CD4-positive, alpha-beta T cell (primary cell): ENCODE data around the gene NTM. TPM values are rescaled to one million over a fixed set of nuclear protein-coding genes. Genes with fewer than 3 reads are reported as not detected.

Source experiments
- ATAC-seq: fragments of 200-7000 bp; cut with Tn5 transposase; one replicate; pipeline ENCODE4 v1.10.0; 2022; ENCODE audit warnings: mild to moderate bottlenecking; ENCODE audit not compliant: poor library complexity
- CTCF ChIA-PET: fragments of 350-600 bp; sonication (Branson Sonifier 250); formaldehyde crosslinking; loops from one replicate; lab custom pipeline; 2021; ENCODE audit warnings: antibody characterized with exemption, inconsistent platforms; lab: Charles Lee
- POLR2A ChIA-PET: fragments of 350-600 bp; sonication (Branson Sonifier 250); formaldehyde crosslinking; loops from one replicate; lab custom pipeline; 2021; ENCODE audit warnings: antibody characterized with exemption, inconsistent platforms; lab: Charles Lee
- DNase-seq, 14 experiments: peaks; one replicate each; pipeline ENCODE4 v3.0.0-alpha.2; 2013 to 2020; ENCODE audit warnings: mixed read lengths in 2 of 14
- H3K27ac ChIP-seq, 2 donors: one replicate each; pipeline versions ENCODE4 v1.5.1 to v1.7.0; 2013; ENCODE audit warnings: low read length in 2 of 2, low read depth in 1 of 2, mild to moderate bottlenecking in 1 of 2
- H3K27me3 ChIP-seq, 2 experiments: 1 replicate in 1 of 2; 2 replicates in 1 of 2; pipeline versions ENCODE4 v1.6.1 to v1.7.0; 2013; ENCODE audit warnings: low read length in 2 of 2, control low read depth in 1 of 2, mild to moderate bottlenecking in 1 of 2, moderate library complexity in 1 of 2; ENCODE audit not compliant: insufficient read depth in 2 of 2, control insufficient read depth in 1 of 2
- H3K36me3 ChIP-seq: one replicate; pipeline ENCODE4 v1.6.1; 2013; ENCODE audit warnings: low read length, control low read depth; ENCODE audit not compliant: insufficient read depth
- H3K4me1 ChIP-seq: one replicate; pipeline ENCODE4 v1.6.1; 2013; ENCODE audit warnings: low read length, control low read depth; ENCODE audit not compliant: insufficient read depth
- H3K4me3 ChIP-seq: one replicate; pipeline ENCODE4 v1.5.1; 2013; ENCODE audit warnings: mild to moderate bottlenecking, low read length, moderate library complexity
- H3K9me3 ChIP-seq, 2 experiments: 1 replicate in 1 of 2; 2 replicates in 1 of 2; pipeline versions ENCODE4 v1.6.1 to v1.7.0; 2013; ENCODE audit warnings: low read length in 2 of 2, mild to moderate bottlenecking in 2 of 2, control low read depth in 1 of 2, moderate library complexity in 1 of 2; ENCODE audit not compliant: control insufficient read depth in 1 of 2, insufficient read depth in 1 of 2
- H3K27ac Mint-ChIP-seq: one replicate; pipeline ENCODE4 v1.8.0; 2020; ENCODE audit warnings: mixed read lengths
- H3K27me3 Mint-ChIP-seq: one replicate; pipeline ENCODE4 v1.8.0; 2021; ENCODE audit warnings: mixed read lengths
- H3K36me3 Mint-ChIP-seq: one replicate; pipeline ENCODE4 v1.8.0; 2021; ENCODE audit warnings: low read depth, mixed read lengths
- H3K4me1 Mint-ChIP-seq: one replicate; pipeline ENCODE4 v1.8.0; 2021; ENCODE audit warnings: low read depth, mixed read lengths
- H3K4me3 Mint-ChIP-seq: one replicate; pipeline ENCODE4 v1.8.0; 2020; ENCODE audit warnings: mild to moderate bottlenecking, mixed read lengths
- H3K9me3 Mint-ChIP-seq: one replicate; pipeline ENCODE4 v1.8.0; 2020; ENCODE audit warnings: mixed read lengths
- CTCF ChIP-seq: fragments of 200-600 bp; IDR thresholded peaks from one replicate; pipeline ENCODE4 v1.8.0; 2022; ENCODE audit warnings: antibody characterized with exemption, mild to moderate bottlenecking
- intact Hi-C, 2 experiments: fragments of 100-400 bp; cut with DNase I in 1 of 2; cut with micrococcal nuclease in 1 of 2; formaldehyde crosslinking; loops; one replicate each; pipeline versions ENCODE4 v1.15.1 to v1.9.0; 2023 to 2025; cut with DNase I, micrococcal nuclease
- total RNA-seq, 174 experiments: library from RNA in 2 of 174; stranded (reverse) in 2 of 174; gene quantifications; one replicate each; pipeline ENCODE4 v1.2.3 and lab custom pipeline; 2021 to 2026

Gene NTM
- total RNA-seq, 2 experiments from 2014 or later = not detected

GRCh38 chr11:131572423-131572822 lies 202.0 kb downstream of the NTM start:
- no peak overlapping the region for H3K4me3 ChIP-seq
- H3K9me3 ChIP-seq = peaks cover 0 to 4% of the 10 kb centered on the region in 2 experiments
- ATAC-seq (no peak), DNase-seq (no peak)
- CTCF ChIA-PET = no interaction called here
- Mint-ChIP-seq H3K36me3 (no peaks in the 10 kb centered on the region), H3K27me3 (peaks cover 7% of the 10 kb centered on the region), H3K4me3 (no peak overlapping the region), H3K9me3 (no peaks in the 10 kb centered on the region), H3K27ac (no peak overlapping the region), H3K4me1 (no peaks in the 10 kb centered on the region)
- POLR2A ChIA-PET = no interaction called here
- intact Hi-C loops = no loop called here
- no peaks in the 10 kb centered on the region for H3K4me1 ChIP-seq
- H3K27me3 ChIP-seq = no peaks in the 10 kb centered on the region
- no peak overlapping the region for H3K27ac ChIP-seq
- no peak for TF ChIP-seq CTCF
- no peaks in the 10 kb centered on the region for H3K36me3 ChIP-seq

- Mint-ChIP-seq H3K4me3 (no peak overlapping the region), H3K9me3 (peaks cover 3% of the 10 kb centered on the region), H3K4me1 (no peaks in the 10 kb centered on the region), H3K27me3 (peaks cover 13% of the 10 kb centered on the region), H3K36me3 (no peaks in the 10 kb centered on the region), H3K27ac (no peak overlapping the region)
- CTCF ChIA-PET = no interaction called here
- no peak for ATAC-seq
- no peak for TF ChIP-seq CTCF
- Histone ChIP-seq H3K27me3 (no peaks in the 10 kb centered on the region), H3K36me3 (no peaks in the 10 kb centered on the region), H3K4me1 (no peaks in the 10 kb centered on the region), H3K9me3 (peaks cover 0 to 11% of the 10 kb centered on the region in 2 experiments), H3K4me3 (no peak overlapping the region), H3K27ac (no peak overlapping the region)
- POLR2A ChIA-PET = no interaction called here
- intact Hi-C loops = no loop called here
- DNase-seq = no peak
Measured at GRCh38 chr11:131579932-131580387, 209.5 kb downstream of the NTM start.

DNA sequence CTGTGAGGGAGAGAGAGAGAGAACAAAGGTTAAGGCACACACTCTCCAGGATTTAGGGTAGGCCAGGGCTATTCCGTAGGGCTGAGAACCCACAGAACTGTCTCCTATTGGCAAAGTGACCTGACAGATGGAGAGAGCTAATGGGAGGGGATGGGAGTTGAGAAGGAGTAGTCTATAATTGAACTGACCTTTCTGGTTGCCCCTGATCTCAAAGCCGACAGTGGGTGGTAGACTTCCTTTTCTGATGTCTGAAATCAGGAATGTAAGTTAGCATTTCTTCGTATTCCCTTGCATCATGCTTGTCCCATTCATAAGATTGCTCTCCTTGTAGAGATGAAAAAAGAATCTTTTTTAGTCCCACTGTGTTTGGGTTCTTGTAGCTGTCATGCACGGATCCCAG lies 210.1 kb downstream of the NTM start:
- H3K27ac ChIP-seq = no peak overlapping the region
- H3K9me3 ChIP-seq = peaks cover 0 to 16% of the 10 kb centered on the region in 2 experiments
- no peaks in the 10 kb centered on the region for H3K27me3 ChIP-seq
- Mint-ChIP-seq H3K4me1 (no peaks in the 10 kb centered on the region), H3K9me3 (peaks cover 3% of the 10 kb centered on the region), H3K27ac (no peak overlapping the region), H3K36me3 (no peaks in the 10 kb centered on the region), H3K27me3 (peaks cover 13% of the 10 kb centered on the region), H3K4me3 (no peak overlapping the region)
- DNase-seq (no peak), ATAC-seq (no peak)
- TF ChIP-seq CTCF = no peak
- no peaks in the 10 kb centered on the region for H3K36me3 ChIP-seq
- H3K4me3 ChIP-seq = no peak overlapping the region
- H3K4me1 ChIP-seq = no peaks in the 10 kb centered on the region
- CTCF ChIA-PET = no interaction called here
- POLR2A ChIA-PET = no interaction called here
- intact Hi-C loops = no loop called here
